NCI-H1436 (cell line): ENCODE measurements around the gene S100A13.
"Not testable (repeated sequence)": the region's sequence is repeated elsewhere in the genome, so short reads cannot be mapped to it uniquely, and the experiment has no call there.

Source experiments
- DNase-seq: peaks from one replicate; lab custom pipeline; 2025; lab: John Stamatoyannopoulos, UW

The S100A13 gene

GRCh38 chr1:153648000-153648643 lies 20.8 kb upstream of the S100A13 start:
- no peak for DNase-seq

GRCh38 chr1:153647346-153647714 lies 20.0 kb upstream of the S100A13 start:
- no peak for DNase-seq

GRCh38 chr1:153646672-153647345 lies 19.5 kb upstream of the S100A13 start:
- DNase-seq = no peak

GRCh38 chr1:153643816-153644215 lies 16.5 kb upstream of the S100A13 start:
- no peak for DNase-seq

DNA sequence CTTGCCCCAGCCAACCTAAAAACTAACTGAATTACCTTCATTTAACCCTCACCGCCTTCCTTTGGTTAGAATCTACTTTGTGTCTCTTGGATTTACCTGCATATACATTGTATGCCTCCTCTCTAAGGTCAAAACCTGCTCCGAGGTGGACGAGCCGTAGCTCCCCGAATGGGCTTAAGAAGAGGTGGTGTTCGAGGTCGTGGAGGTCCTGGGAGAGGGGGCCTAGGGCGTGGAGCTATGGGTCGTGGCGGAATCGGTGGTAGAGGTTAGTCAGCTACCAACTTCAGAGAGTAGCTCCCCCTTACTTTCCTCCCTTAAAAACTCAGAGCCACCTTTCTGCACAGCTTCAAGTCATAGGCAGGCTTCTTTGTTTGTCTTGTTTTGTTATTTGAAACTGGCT lies 15.8 kb upstream of the S100A13 start:
- no peak for DNase-seq

- DNase-seq = no peak
Observed at GRCh38 chr1:153642161-153642560, 14.9 kb upstream of the S100A13 start.

- DNase-seq = no peak
Observed at GRCh38 chr1:153640861-153641260, 13.6 kb upstream of the S100A13 start.

- not testable (repeated sequence) for DNase-seq
Observed at GRCh38 chr1:153640213-153640612, 12.9 kb upstream of the S100A13 start.

GRCh38 chr1:153639280-153639679 lies 12.0 kb upstream of the S100A13 start:
- no peak for DNase-seq

GRCh38 chr1:153638261-153638660 lies 11.0 kb upstream of the S100A13 start:
- DNase-seq = no peak

DNA sequence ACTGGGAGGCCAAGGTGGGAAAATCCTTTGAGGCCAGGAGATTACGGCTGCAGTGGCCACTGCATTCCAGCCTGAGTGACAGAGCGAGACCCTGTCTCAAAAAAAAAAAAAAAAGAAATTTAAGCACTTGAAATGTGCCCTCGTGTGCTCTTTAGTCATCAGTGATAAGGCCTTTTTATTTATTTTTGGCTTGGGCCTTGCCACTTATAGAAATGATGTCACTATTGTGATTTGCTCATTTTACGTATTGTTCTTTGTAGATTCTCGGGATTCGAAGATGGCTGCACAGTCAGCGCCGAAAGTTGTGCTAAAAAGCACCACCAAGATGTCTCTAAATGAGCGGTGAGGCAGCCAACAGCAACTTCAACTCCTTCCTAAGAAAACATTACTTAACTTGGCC lies 9.0 kb upstream of the S100A13 start:
- DNase-seq = no peak

GRCh38 chr1:153635872-153636271 lies 8.6 kb upstream of the S100A13 start:
- no peak for DNase-seq

DNA sequence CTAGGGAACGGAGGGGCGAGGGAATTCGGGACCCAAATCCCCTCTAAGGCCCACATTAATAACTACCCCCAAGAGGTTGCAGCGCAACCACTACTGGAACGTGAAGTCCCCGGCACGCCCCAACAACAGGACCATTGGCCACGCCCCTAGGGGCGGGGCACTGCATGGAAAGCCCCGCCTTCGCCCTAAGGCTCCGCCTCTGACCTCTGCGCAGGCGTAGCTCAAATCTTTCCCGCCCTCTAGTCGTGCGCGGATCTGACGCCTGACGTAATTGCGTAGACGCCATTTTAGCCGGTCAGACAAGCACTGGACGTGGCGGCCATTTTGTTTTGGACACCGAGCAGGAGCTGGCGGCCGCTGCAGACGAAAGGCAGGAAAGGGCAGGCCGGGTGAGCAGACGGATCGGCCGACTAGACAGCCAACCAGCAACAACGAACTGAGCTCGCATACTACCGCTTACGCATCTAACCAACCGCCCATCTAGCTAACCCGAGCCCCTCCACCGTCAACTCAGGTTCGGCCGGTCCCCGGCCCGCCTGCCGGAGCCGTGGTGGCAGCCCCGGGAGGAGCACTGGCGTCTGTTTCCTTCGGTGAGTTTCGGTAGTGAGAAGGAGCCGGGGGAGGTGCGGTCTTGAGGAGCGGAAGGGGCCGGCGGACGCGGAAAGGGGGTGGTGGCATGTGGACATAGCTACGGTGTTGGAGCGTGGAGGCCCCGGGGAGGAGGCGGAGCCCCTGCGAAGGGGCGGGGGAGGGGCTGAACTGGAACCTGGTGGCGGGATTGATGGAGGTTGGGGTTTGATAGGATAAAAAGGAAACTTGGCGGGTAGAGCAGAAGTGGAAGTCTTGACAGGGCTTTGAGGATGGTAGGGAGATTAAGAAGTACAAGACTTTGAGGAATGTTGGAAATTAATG lies 6.7 kb upstream of the S100A13 start, which contains the start of gene CHTOP:
Gene CHTOP (plus strand): TSS at position 313 of the 912 bp plus-strand sequence. CDS start 2,523 bp downstream, outside the sequence.
- DNase-seq = peak; percentile 95

DNA sequence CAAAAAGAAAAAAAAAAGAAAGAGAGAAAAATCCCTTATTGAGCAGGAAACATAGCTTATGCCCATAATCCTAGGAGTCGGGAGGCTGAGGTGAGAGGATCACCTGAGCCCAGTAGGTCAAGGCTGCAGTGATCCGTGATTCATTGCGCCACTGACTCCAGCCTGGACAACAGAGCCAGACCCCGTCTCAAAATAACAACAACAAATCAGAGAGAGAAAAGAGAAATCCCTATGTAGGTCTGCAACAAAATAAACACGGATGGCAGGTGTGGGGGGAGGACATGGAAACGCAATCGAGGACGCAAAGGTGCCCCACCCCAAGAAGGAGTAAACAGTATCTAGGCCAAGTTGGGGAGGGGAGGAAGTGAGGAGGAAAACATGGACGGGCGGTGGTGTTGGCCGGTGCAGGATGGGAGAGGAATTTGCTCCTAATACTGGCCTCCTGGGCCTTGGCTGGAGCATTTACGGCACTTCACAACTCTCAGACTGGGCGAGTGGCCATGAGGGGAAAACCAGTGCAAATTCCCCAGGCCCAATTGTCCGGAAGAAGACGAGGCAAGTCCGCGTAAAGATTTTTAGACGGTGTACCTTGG lies 6.0 kb upstream of the S100A13 start:
- DNase-seq = no peak

- no peak for DNase-seq
Observed at GRCh38 chr1:153631047-153632022, 4.0 kb upstream of the S100A13 start.

GRCh38 chr1:153630384-153630783 lies 3.1 kb upstream of the S100A13 start:
- DNase-seq = no peak

- DNase-seq = no peak
Observed at GRCh38 chr1:153629971-153630370, 2.7 kb upstream of the S100A13 start.

DNA sequence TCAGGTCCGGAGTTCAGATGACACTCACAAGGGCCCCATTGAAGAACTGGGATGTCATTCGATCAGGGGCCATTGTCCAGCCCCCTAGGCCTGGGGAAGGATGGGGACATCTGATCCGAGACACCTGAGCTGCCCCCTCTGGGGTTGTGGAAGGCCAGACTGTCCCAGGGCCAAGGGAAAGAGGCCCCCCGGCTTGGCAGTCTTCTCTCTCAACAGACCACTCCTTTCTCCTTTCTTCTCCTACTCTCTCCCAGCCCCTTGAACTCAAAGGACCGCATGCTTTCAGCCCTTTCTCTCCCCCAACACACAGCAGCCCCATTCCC lies 2.0 kb upstream of the S100A13 start:
- no peak for DNase-seq

DNA sequence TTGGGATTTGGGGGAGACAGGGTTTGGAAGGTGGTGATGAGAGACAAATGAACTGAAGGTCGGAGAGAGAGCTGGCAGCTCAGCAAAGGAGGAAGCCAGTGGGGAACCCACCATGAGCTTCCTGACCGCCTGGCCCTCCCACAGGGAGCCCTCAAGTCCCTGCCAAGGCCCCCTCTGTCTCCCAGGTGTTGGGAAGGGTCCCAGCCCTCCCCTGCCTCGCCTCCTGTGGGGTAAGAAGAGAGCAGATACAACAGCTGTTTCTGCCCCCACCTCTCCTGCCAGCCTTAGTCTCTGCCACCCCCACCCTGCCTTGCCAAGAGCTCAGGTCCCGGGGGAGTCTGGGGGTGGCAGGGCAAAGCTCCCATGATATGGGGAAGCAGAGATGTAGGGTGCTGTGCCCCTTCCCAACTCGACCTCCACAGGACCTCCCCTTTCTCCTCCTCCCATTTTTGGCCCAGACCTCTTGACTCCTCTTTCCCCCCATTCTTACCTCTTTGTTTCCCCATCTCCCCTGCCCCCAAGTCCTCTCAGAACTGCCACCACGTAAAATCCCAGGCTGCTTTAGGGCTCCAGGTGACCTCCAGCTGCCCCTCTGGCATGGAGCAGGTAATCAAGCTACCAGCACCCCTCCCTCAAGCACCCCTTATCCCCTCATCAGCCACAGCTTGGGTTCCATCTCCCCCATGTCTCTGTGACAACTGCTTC lies 1.5 kb upstream of the S100A13 start:
- no peak for DNase-seq

- no peak for DNase-seq
Observed at GRCh38 chr1:153627715-153628626, 666 bp upstream of the S100A13 start, which contains the start of gene S100A1. Gene S100A1, plus strand, starts transcription at chr1:153628434. Its CDS starts 2,088 bp downstream, at chr1:153630522.
